BLaER1 (cell line): ENCODE results near the gene TTC1.
A peak's percentile ranks its signal among the peaks of the same experiment; 100 is the strongest.
"Not testable (repeated sequence)": the region's sequence is repeated elsewhere in the genome, so short reads cannot be mapped to it uniquely, and the experiment has no call there.

Experiments
- H3K27ac ChIP-seq: shearing (Covaris generic); formaldehyde crosslinking; 2 replicates; pipeline ENCODE4 v1.8.1; 2022
- H3K27me3 ChIP-seq: shearing (Covaris generic); formaldehyde crosslinking; 2 replicates; pipeline ENCODE4 v1.8.1; 2022
- H3K36me3 ChIP-seq: shearing (Covaris generic); formaldehyde crosslinking; 2 replicates; pipeline ENCODE4 v1.8.1; 2022
- H3K4me1 ChIP-seq: shearing (Covaris generic); formaldehyde crosslinking; 2 replicates; pipeline ENCODE4 v1.8.1; 2022
- H3K4me2 ChIP-seq: shearing (Covaris generic); formaldehyde crosslinking; 2 replicates; pipeline ENCODE4 v1.8.1; 2022
- H3K4me3 ChIP-seq: shearing (Covaris generic); formaldehyde crosslinking; 2 replicates; pipeline ENCODE4 v1.8.1; 2022
- H3K9ac ChIP-seq: shearing (Covaris generic); formaldehyde crosslinking; 2 replicates; pipeline ENCODE4 v1.8.1; 2022
- H3K9me3 ChIP-seq: shearing (Covaris generic); formaldehyde crosslinking; 2 replicates; pipeline ENCODE4 v1.8.1; 2022
- H4K20me1 ChIP-seq: shearing (Covaris generic); formaldehyde crosslinking; 2 replicates; pipeline ENCODE4 v1.8.1; 2022
- Cebpa-rat ChIP-seq: shearing (Covaris generic); IDR thresholded peaks from 2 replicates; pipeline ENCODE4 v1.8.1; 2022

The TTC1 gene

GRCh38 chr5:160008877-160009590, at the start of gene TTC1:
TTC1 (plus strand) TSS chr5:160009139; CDS start chr5:160010529, 1,390 bp downstream.
- Histone ChIP-seq H3K36me3 (peaks cover 30% of the 10 kb centered on the region), H3K27ac (peak within 1 kb of the TSS; percentile 79), H4K20me1 (peaks cover 31% of the 10 kb centered on the region), H3K4me3 (peak within 1 kb of the TSS; percentile 87), H3K9ac (peak within 1 kb of the TSS; percentile 86), H3K9me3 (no peaks in the 10 kb centered on the region), H3K27me3 (no peaks in the 10 kb centered on the region), H3K4me2 (peak within 1 kb of the TSS; percentile 98), H3K4me1 (peaks cover 21% of the 10 kb centered on the region)
- no peak for TF ChIP-seq Cebpa-rat

GRCh38 chr5:159961176-159962160, 47.5 kb upstream of the TTC1 start:
- H3K36me3 ChIP-seq = no peaks in the 10 kb centered on the region

GRCh38 chr5:159962214-159962613, 46.7 kb upstream of the TTC1 start:
- Histone ChIP-seq H3K4me3 (no peak overlapping the region), H3K9me3 (no peaks in the 10 kb centered on the region), H3K27ac (no peak overlapping the region), H3K36me3 (no peaks in the 10 kb centered on the region), H3K27me3 (no peaks in the 10 kb centered on the region), H3K4me1 (no peaks in the 10 kb centered on the region), H4K20me1 (no peaks in the 10 kb centered on the region), H3K9ac (no peak overlapping the region), H3K4me2 (no peak overlapping the region)
- TF ChIP-seq Cebpa-rat = no peak

More at GRCh38 chr5:159961176-159962160, 47.5 kb upstream of the TTC1 start:
- H3K27ac ChIP-seq = no peak overlapping the region
- H3K4me3 ChIP-seq = no peak overlapping the region
- H3K9ac ChIP-seq = no peak overlapping the region
- H3K27me3 ChIP-seq = no peaks in the 10 kb centered on the region
- no peaks in the 10 kb centered on the region for H3K9me3 ChIP-seq
- TF ChIP-seq Cebpa-rat = no peak
- H4K20me1 ChIP-seq = no peaks in the 10 kb centered on the region
- no peak overlapping the region for H3K4me2 ChIP-seq
- H3K4me1 ChIP-seq = no peaks in the 10 kb centered on the region

- Histone ChIP-seq H3K36me3 (no peaks in the 10 kb centered on the region), H3K27ac (no peak overlapping the region), H4K20me1 (no peaks in the 10 kb centered on the region), H3K9me3 (no peaks in the 10 kb centered on the region), H3K27me3 (no peaks in the 10 kb centered on the region), H3K4me2 (no peak overlapping the region), H3K4me3 (no peak overlapping the region), H3K9ac (no peak overlapping the region), H3K4me1 (no peaks in the 10 kb centered on the region)
- no peak for TF ChIP-seq Cebpa-rat
Observed at GRCh38 chr5:159963935-159964334, 45.0 kb upstream of the TTC1 start.

GRCh38 chr5:159965031-159965837, 43.7 kb upstream of the TTC1 start:
- TF ChIP-seq Cebpa-rat = no peak
- H3K9ac ChIP-seq = no peak overlapping the region
- H4K20me1 ChIP-seq = no peaks in the 10 kb centered on the region
- no peak overlapping the region for H3K4me2 ChIP-seq
- H3K27me3 ChIP-seq = peaks cover 3% of the 10 kb centered on the region
- H3K27ac ChIP-seq = no peak overlapping the region
- H3K4me1 ChIP-seq = no peaks in the 10 kb centered on the region
- no peak overlapping the region for H3K4me3 ChIP-seq
- H3K9me3 ChIP-seq = no peaks in the 10 kb centered on the region
- H3K36me3 ChIP-seq = no peaks in the 10 kb centered on the region

GRCh38 chr5:159965838-159966128, 43.2 kb upstream of the TTC1 start:
- H3K4me3 ChIP-seq, H4K20me1 ChIP-seq, H3K4me2 ChIP-seq, H3K9ac ChIP-seq, H3K27ac ChIP-seq, H3K27me3 ChIP-seq, H3K36me3 ChIP-seq, H3K4me1 ChIP-seq, H3K9me3 ChIP-seq: not testable (repeated sequence)

GRCh38 chr5:159969966-159970365, 39.0 kb upstream of the TTC1 start:
- H3K9ac ChIP-seq = no peak overlapping the region
- no peak overlapping the region for H3K4me2 ChIP-seq
- peaks cover 15% of the 10 kb centered on the region for H3K9me3 ChIP-seq
- H3K4me3 ChIP-seq = no peak overlapping the region
- no peaks in the 10 kb centered on the region for H3K4me1 ChIP-seq
- no peaks in the 10 kb centered on the region; the same call in 1 of the 2 replicates for H4K20me1 ChIP-seq
- no peak overlapping the region for H3K27ac ChIP-seq
- no peaks in the 10 kb centered on the region for H3K36me3 ChIP-seq
- peaks cover 49% of the 10 kb centered on the region for H3K27me3 ChIP-seq
- no peak for TF ChIP-seq Cebpa-rat

GRCh38 chr5:159971038-159971437, 37.9 kb upstream of the TTC1 start:
- peaks cover 51% of the 10 kb centered on the region for H3K27me3 ChIP-seq
- H3K9me3 ChIP-seq = peaks cover 15% of the 10 kb centered on the region
- H3K36me3 ChIP-seq = no peaks in the 10 kb centered on the region

GRCh38 chr5:159971514-159971913, 37.4 kb upstream of the TTC1 start:
- no peak for TF ChIP-seq Cebpa-rat
- Histone ChIP-seq H3K4me1 (no peaks in the 10 kb centered on the region), H3K4me2 (no peak overlapping the region), H3K4me3 (peak overlapping the region; percentile 59; the same call in 1 of the 2 replicates), H4K20me1 (no peaks in the 10 kb centered on the region; the same call in 1 of the 2 replicates), H3K27ac (no peak overlapping the region), H3K36me3 (no peaks in the 10 kb centered on the region), H3K9me3 (peaks cover 15% of the 10 kb centered on the region), H3K27me3 (peaks cover 51% of the 10 kb centered on the region), H3K9ac (no peak overlapping the region)

More at GRCh38 chr5:159971038-159971437, 37.9 kb upstream of the TTC1 start:
- Histone ChIP-seq H3K4me1 (no peaks in the 10 kb centered on the region), H3K4me2 (no peak overlapping the region), H3K27ac (no peak overlapping the region), H4K20me1 (no peaks in the 10 kb centered on the region; the same call in 1 of the 2 replicates), H3K4me3 (no peak overlapping the region), H3K9ac (no peak overlapping the region)
- TF ChIP-seq Cebpa-rat = no peak
